M059J (cell line): Measurements from ENCODE around the gene CHD9. TPM values are rescaled to one million over a fixed set of nuclear protein-coding genes. Genes with fewer than 3 reads are reported as not detected.

Experiments used
- DNase-seq: peaks from one replicate; pipeline ENCODE4 v3.0.0-alpha.2; 2012; ENCODE audit warnings: low read depth
- total RNA-seq: library from RNA; depleted of rRNA; stranded (reverse); fragments of >200 nt; shearing (Covaris generic); gene quantifications from 2 replicates; pipeline ENCODE4 v1.2.3, GENCODE V29; 2014

Gene CHD9
- total RNA-seq, 1 experiment from 2014 or later, result 24.5 TPM

DNA sequence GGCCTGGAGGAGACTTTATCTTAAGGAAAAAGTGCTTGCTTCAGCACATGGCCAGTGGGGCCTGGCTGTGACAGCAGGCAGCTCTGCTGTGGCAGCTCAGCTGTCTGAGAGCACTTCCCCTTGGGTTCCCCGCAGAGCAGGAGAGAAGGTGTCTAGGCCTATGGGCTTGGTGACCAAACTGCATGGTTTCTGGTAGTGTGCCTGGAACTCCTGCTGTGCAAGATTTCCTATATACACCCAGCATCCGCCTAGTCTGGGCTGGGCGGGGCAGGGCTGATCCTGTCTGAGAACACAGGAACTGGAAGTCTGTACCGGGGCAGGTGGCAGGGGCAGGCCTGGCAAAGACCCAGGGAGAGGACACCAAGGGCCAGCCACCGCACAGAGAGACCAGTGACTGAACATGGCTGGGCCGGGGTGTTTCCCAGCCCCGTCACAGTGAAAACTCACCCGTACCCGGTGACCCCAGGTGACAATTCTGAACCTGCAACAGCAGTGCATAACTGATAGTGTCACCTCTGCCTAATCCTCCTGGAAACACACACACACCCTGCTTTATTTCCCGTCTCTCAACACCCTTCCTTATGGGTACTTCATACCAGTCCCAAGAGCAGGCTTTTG is 39.3 kb downstream of the CHD9 start:
- DNase-seq, result no peak

DNA sequence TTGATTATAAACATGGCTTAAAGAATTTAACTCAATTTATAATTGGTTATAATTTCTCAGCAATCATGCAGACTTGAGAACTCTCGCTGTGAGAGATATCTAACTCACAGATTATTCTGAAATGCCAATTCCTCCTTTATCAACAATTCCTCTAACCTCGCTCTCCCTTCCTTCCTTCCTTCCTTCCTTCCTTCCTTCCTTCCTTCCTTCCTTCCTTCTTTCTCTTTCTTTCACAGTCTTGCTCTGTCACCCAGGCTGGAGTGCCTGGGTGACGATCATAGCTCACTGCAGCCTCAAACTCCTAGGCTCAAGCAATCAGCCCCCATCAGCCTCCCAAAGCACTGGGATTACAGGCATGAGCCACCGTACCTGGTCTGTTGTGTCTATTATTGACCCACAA is 42.4 kb downstream of the CHD9 start:
- no peak for DNase-seq

DNA sequence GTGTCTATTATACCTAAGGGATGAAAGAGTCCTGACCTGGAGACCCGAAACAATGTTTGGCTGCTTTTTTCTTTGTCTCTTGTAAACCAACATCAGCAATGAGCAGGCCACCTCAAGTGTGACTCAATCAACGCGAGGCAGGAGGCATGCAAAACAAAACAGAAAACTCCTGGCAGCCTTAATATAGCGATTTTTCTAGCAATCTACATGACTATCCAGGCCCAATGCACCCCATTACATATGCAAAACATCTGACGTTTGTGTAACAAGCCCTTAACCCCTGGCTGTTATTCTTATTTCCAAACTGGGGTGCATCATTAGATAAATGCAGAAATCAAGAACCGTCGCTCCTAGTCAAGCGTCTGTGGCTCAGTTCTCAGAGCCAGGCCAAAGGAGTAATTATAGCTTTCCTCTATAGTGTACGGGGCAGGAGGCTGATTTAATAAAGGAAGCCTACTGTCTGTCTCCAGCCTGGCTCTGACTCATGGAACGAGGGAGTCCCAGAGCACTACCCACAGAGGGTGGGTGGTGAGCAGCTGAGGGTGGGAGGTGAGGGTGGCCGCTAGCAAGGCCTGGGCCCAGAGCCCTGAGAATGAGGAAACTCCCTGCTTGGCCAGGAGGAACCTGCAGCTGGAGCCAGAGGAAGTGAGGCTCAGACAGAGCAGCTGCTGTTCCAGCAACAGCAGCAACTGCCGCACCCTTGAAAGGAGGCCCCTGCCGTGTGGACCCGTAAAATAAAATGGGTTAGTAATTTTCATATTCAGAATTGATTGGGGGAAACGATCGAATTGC is 43.9 kb downstream of the CHD9 start:
- peak; percentile 93 for DNase-seq

DNA sequence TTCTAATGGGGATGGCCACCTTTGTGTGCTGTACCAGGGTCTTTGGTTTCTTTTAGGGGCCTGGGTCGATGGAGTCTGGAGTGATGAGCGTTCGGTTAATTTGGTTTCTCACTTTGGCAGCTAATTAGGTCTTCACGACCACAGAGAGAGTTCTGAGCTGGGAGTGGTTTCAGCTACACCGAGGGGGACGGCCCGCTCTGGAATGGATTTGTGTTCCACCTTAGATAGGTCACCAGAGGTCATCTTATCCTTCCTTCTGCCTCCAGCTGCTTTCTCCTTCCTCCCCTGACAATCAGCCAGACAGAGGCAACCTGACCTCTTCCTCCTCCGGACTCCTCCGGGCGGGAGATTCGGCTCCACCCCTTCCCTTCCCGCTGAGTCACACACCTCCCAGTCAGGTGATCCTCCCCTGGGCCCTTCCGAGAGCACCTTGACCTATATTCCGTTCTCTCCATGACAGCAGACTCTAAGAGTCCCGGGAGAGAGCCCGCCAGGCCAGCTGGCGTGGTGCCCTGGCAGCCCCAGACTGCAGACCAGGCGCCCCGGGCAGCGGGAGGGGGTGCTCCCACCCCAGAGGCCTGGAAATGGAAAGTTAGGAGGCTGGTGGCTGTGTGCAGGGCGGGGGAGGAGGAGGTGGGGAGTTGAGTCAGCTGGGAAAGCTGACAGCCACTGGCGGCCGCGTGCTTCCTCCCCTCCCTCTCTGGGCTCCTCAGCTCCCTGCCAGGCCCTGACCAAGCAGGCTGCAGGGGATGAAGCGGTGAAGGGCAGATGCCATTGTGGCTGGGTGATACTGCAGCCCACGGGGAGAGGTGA is 44.7 kb downstream of the CHD9 start:
- DNase-seq, result peak; percentile 97

DNA sequence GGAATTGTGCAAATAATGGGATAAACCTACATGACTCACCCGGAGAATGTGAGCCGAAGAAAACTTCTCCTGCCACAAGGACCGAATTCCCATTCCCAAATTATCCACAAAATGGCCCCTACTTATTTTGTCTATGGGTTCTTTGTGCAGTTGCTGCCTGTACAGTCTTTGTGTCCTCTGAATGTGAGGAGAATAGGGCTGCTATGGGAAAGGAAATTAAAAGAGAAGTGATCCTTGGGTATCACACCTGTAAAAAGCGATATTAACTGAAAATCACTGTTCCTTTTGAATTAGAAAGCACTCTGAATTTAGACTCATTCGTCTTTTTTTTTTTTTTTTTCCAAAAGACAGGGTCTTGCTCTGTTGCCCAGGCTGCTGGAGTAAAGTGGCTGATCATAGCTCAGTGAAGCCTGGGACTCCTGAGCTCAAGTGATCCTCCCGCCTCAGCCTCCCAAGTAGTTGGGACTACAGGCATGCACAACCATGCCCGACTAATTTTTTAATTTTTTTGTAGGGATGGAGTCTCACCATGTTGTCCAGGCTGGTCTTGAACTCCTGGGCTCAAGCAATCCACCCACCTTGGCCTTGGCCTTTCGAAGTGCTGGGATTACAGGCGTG is 45.4 kb downstream of the CHD9 start:
- DNase-seq, result no peak

DNA sequence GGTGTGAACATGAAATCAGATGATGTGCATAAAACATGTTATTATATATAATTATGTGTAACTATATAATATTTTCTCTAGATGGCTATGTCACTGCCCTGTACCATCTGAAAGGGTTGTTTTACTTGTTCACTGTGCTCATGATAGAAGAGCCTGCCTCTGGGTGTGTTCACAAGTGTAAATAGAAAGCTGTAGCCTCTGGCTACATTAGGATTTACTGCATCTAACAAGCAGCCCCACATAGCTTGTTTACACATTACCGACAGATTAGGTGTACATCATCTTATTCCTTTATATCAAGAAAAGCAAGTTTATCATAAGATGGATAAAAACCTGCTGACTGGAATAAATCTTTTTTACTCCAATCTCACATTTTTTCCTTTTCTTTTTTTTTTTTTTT is 46.1 kb downstream of the CHD9 start:
- DNase-seq, result no peak

DNA sequence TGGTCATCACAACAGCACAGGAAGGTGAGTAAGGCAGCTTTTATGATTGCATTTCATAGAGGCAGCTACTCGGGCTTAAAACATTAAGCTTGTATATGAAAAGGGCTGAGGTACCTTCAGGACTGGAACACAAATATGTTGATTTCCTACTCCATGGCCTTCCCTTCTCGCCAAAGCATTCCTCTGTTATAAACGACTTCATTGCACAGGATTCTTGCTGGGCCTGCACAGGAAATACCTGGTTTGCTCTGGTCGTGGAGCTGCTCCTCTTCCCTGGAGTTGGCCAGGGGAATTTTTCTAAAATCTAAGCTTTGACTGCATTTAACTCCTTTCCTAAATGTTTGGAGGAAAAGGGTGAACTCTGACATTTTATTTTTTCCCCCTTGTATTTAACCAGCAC is 49.0 kb downstream of the CHD9 start:
- no peak for DNase-seq

DNA sequence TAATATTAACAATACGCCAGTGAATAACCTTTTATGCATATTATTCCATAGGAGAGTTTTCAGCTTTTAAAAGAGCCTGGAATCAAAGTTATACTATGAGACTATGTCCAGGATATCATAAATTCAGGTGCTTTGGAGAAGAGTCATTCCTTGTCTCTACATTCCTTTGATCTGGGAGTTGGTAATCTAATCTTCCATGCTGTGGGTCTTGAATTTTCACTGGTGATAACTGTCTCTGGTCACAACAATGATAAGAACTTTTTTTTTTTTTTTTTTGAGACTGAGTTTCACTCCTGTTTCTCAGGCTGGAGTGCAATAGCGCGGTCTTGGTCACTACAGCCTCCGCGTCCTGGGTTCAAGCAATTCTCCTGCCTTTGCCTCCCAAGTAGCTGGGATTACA is 50.8 kb downstream of the CHD9 start:
- DNase-seq, result no peak

DNA sequence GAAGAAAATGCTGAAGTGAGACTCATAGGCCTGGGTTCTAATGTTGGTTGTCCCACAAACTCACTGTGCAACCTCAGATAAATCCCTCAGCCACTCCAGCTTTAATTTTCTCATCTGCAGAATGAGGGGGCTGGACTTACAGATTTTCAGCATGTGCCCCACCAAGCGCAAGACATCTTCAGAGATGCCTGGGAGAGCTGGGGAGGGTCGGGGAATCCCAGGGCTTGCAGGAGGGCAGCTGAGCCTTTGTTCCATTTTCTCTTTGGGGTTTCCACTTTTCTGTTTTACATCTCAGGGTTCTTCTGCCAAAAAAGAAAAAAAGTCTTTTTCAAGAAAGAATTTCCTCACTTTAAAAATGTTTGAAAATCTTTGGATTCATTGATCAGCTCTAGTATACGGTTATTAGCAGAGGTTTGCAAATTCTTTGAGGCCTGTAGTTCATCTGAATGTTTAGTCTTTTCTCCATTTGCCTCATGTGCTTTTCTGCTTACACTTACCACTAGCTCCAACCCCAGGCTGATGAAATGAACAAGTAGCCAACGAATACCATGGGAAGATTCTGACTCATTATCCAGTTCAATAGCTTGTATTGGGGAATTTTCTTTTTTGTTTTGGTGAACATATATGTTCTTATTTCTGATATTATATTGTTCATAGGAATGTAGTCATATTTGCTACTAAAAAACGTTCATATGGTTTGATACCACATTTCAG is 56.4 kb downstream of the CHD9 start:
- no peak for DNase-seq

DNA sequence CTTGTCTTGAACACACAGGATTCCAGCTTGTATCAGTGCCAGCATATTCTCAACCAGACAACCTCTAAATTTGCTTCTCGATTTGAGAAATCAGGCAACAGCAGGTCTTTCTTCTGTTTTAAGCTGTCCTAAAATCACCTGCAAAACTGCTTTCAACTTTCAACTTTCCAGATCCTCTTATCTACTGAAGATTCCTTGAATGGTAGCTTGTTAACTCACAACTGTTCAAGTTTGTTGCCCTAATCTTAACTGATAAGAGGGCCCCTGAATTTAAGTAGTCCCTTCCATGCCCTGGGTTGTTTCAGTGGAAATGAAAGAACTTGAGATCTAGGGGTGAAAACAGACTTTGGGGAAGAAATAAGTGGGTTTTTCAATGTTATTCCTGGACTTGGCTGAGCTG is 57.2 kb downstream of the CHD9 start:
- DNase-seq, result no peak

DNA sequence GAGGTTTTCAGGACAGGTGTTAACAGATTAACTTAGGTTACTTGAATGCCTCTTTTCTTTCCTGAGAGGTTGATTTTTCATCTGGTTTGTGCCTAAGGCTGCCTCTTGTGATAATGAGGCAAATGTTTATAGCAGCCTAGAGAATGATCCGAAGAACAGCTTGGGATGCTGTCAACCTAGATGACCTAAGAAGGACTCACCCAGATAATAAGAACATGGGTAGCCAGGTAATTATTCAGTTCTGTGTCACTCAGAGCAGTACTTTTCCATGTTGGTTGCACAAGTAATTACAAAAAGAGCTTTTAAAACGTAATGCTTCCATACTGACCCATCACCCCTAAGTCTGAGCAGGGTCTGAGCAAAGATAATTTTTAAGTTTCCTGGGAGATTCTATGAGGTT is 60.3 kb downstream of the CHD9 start:
- DNase-seq, result no peak

DNA sequence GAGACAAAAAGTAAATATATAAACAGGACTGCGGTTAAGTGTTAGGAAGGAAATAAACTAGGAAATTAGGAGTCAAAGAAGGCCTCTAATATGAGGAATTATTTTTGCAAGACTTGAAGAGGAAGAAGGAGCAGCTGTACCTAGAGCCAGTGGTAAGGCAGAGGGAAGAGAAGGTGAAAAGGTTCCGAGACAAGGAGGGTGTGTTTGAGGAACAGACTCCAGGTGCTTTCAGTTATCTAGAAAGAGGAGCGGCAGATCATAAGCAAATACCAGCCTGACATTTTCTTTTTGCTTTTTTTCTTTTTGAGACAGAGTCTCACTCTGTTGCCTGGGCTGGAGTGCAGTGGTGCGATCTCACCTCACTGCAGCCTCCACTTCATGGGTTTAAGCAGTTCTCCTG is 61.0 kb downstream of the CHD9 start:
- DNase-seq, result no peak

DNA sequence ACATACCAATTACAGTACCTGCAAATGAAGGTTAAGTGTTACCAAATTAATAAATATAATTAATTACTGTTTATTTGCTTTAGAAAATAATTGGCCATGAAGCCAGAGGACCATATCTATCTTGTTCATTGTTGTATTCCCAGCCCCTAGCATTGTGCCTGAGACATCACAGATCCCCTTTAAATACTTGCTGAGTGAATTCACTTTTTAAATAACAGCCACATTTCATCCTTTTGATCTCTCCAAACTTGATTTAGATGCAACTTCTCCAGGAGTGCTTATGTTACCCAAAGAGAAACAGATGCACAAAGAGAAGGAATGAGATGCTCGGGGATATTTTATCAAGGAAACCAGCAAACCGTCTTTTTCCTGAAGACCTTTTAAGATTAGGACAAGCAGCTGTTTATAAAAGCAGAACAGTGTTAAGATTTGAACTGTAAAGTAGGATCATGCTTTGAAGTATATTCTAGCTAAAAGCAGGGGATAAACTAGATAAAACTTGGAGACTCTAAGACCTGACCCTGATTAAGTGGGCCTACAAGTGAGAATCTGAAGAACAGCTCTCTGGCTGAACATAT is 66.3 kb downstream of the CHD9 start:
- no peak for DNase-seq

DNA sequence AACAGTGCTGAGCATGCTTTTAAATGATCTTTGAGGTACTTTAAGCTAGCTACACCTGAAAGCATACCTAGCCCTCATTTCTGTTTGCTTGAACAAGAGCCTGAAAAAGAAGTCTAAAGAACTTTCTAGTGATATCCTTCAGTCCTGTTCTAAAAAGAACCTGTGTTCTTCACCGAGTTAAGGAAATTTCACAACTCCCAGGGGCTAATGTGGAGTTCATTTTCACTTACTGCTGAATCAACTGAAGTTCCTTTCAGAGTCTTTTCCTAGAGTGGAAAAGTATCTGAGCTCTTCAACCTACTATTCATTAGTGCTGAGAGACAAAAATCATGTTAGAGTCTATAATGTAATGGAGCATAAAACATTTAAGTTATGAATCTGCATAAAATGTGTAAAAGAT is 66.9 kb downstream of the CHD9 start:
- DNase-seq, result no peak

DNA sequence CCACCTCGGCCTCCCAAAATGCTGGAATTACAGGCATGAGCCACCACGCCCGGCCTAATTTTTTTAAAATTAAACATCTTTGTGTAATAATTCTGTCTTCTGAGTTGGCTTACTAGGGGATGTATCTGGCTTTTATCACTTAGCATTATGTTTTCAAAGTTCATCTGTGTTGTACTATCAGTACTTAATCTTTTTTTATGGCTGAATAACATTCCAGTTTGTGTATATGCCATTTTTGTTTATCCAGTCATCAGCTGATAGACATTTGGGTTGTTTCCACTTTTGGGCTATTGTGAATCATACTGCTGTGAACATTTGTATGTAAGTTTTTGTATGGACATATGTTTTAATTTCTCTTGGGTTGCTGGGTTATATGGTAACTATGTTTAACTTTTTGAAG is 69.0 kb downstream of the CHD9 start:
- DNase-seq, result peak; percentile 28

DNA sequence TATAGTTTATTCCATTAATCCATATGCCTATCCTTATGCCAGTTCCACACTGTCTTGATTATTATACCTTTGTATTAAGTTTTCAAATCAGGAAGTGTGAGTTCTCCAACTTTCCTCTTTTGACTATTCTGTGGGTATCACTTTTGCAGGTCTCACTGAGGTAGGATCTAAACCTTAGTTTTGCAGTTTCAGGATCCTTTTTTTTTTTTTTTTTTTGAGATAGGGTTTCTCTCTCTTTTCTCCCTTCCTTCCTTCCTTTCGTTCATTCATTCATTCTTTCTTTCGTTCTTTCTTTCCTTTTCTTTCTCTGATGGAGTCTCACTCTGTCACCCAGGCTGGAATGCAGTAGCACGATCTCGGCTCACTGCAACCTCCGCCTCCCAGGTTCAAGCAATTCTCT is 71.6 kb downstream of the CHD9 start:
- no peak for DNase-seq

DNA sequence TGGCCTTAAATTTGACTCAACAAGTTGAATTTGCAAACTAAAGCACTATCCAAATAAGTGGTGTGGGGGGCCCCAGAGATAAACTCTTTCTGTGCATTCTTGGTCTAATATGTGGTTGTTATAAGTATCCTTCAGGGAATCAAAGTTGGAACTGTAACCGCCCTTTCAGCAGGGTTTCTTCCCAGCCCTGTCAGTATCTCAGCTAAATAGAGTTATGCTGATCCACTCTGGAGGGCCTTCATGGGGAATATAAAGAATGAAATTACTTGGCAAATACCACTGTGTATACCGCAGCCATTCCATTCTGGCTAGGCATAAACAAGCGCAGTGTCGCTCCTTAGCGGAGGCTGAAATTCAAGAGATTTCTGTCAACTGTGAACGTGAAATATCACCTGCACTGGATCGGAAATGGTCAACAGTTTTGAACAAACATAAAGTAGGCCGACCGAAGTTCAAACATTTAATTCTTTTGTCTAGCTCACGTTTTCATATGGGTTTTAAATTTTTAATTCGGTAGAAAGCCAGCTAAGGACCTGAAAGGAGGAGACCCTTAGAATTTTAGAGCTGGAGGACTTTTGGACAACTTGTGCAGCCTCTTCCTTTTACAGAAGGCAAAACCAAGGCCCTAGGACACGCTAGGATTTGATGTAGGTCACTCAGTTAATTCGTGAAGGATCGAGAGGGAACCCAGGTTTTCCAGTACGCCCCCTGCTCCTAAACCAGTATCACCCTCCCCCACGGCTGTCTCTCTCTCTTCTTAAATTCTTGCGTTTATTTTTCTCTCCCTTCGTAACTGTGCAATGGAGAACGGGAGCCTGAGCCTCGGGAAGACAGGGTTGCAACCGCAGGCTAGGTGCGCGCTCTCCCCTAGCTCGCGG is 74.7 kb downstream of the CHD9 start:
- no peak for DNase-seq

DNA sequence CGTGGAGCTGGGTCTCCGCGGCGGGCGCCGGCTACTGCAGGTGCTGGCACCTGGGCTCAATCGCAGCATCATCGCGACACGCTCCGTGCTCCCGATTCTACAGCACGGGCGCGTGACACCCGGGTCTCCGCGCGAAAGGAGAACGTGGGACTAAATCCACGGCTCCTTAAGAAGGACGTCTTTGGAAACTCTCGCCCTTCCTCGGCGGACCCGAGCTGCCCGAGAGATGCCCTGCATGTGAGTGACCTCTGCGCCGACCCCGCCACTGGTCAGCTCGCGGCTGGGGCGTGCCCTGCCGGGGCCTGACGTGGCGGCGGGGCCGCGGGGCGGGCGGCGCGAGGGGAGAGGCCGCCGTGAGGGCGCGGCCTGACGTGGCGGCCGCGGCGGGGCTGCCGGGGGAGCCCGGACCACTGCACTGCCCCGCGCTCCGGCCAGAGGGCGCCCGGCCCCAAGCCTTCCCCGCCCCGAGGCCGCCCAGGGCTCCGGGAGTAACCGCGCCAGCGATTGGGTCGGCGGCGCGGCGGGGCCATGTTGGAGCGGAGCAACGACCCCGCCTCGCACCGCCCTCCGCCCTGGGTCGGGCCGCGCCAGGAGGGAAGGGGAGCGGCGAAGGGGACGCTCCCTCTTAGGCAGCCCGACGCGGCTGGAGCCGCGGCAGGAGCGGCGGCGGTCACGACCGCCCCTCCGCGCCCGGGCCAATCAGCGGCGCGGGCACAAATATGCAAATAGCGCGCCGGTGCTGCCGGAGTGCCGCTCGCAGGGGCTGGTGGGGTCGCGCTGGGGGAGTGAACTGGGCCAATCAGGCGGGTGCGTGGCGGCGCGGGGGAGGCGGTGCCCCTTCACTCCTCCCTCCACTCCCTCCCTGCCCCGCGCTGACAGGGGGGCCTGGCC is 75.6 kb downstream of the CHD9 start:
- peak; percentile 92 for DNase-seq

DNA sequence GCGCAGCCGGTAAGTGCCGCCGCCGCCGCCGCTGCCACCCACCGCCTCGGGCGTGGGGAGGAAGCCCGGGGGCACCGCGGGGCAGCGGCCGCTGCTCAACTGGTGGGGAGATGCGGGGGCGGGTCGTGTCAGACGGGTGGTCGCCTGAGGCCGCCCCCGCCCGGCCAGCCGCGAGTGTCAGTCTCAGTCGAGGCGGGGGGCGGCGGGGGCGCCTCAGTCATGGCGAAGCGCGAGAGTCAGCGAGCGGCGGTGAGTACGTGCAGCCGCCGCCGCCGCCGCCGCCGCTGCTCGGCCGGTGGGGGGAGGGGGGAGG is 76.2 kb downstream of the CHD9 start:
- no peak for DNase-seq
